Measurements from ENCODE around the gene WDR86. TPM values are rescaled to one million over a fixed set of nuclear protein-coding genes. Genes with fewer than 3 reads are reported as not detected.

WDR86 gene
- polyA plus RNA-seq, 2 of the 4 experiments (the other 2 are of a cell fraction) = 0.17 to 0.19 TPM

GRCh38 chr7:151394076-151395035, 15.5 kb downstream of the WDR86 start:
- Histone ChIP-seq H3K9me3 (no peaks in the 10 kb centered on the region), H3K4me3 (no peak overlapping the region), H3K4me2 (no peak overlapping the region), H3K27ac (no peak overlapping the region), H3K4me1 (0 out of 3 replicates have a peak, but pooled peaks cover 4% of the 10 kb centered on the region)
- 84% methylated on average over 31 of the region's 35 CpGs for WGBS (ENCODE audit: missing lambda C conversion rate)
- TF ChIP-seq ZNF302 (CRISPR knock-in tag; IDR thresholded peaks at IDR 0.05) = no peak
- TF ChIP-seq KDM1A (IDR thresholded peaks at IDR 0.05; ENCODE audit: low read depth) = no peak
- no peak for TF ChIP-seq POLR2AphosphoS2 (conservative IDR thresholded peaks at IDR 0.05; ENCODE audit: low read length)
- no peak for TF ChIP-seq RCOR1 (IDR thresholded peaks at IDR 0.05; ENCODE audit: low read depth, low read length)
- TF ChIP-seq HES2 (IDR thresholded peaks at IDR 0.05) = no peak
- no peak for TF ChIP-seq CBX2 (IDR thresholded peaks at IDR 0.05; ENCODE audit: borderline replicate concordance, low read depth)
- TF ChIP-seq, protein P1, sequence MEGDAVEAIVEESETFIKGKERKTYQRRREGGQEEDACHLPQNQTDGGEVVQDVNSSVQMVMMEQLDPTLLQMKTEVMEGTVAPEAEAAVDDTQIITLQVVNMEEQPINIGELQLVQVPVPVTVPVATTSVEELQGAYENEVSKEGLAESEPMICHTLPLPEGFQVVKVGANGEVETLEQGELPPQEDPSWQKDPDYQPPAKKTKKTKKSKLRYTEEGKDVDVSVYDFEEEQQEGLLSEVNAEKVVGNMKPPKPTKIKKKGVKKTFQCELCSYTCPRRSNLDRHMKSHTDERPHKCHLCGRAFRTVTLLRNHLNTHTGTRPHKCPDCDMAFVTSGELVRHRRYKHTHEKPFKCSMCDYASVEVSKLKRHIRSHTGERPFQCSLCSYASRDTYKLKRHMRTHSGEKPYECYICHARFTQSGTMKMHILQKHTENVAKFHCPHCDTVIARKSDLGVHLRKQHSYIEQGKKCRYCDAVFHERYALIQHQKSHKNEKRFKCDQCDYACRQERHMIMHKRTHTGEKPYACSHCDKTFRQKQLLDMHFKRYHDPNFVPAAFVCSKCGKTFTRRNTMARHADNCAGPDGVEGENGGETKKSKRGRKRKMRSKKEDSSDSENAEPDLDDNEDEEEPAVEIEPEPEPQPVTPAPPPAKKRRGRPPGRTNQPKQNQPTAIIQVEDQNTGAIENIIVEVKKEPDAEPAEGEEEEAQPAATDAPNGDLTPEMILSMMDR (IDR thresholded peaks at IDR 0.05) = no peak
- no peak for TF ChIP-seq PHF8 (IDR thresholded peaks at IDR 0.05; ENCODE audit: borderline replicate concordance, low read depth)
- no peak for TF ChIP-seq ZC3H11A (IDR thresholded peaks at IDR 0.05)
- TF ChIP-seq ESRRA (IDR thresholded peaks at IDR 0.05; ENCODE audit: borderline replicate concordance, low read length) = no peak
- no peak for TF ChIP-seq EHMT2 (IDR thresholded peaks at IDR 0.05; ENCODE audit: low read depth)
- FAIRE-seq (no peak), ATAC-seq (no peak), DNase-seq (ENCODE audit: low read depth in 1 of 2, low spot score in 1 of 2) (no peak)
- ChIA-PET CTCF (interaction anchor here (0.6 to 3.2 kb wide), 8 partner anchors 17 to 366 kb away, joined by 3 to 16 read pairs (median 4); no protein-coding TSS in a partner anchor), POLR2A (no interaction called here)

GRCh38 chr7:151393031-151393977, 16.5 kb downstream of the WDR86 start:
- ChIA-PET CTCF (interaction anchor here (0.7 to 2.6 kb wide), 6 partner anchors 9 to 367 kb away, joined by 3 to 10 read pairs (median 3); no protein-coding TSS in a partner anchor), POLR2A (no interaction called here)
- peak overlapping the region in 1 of 2 experiments; percentile 60; a peak in 1 of 6 replicates for H3K27ac ChIP-seq
- H3K9me3 ChIP-seq = no peaks in the 10 kb centered on the region
- no peak for DNase-seq (ENCODE audit: low read depth in 1 of 2, low spot score in 1 of 2)
- H3K4me1 ChIP-seq = 0 out of 3 replicates have a peak, but pooled peaks cover 4% of the 10 kb centered on the region
- TF ChIP-seq, protein P2, sequence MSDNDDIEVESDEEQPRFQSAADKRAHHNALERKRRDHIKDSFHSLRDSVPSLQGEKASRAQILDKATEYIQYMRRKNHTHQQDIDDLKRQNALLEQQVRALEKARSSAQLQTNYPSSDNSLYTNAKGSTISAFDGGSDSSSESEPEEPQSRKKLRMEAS (IDR thresholded peaks at IDR 0.05) = no peak
- TF ChIP-seq FOSL2 (IDR thresholded peaks at IDR 0.05) (no peak), FOSL2 (CRISPR knock-in tag; IDR thresholded peaks at IDR 0.05) (no peak), CHD4 (IDR thresholded peaks at IDR 0.05; ENCODE audit: borderline replicate concordance) (no peak), EHMT2 (IDR thresholded peaks at IDR 0.05; ENCODE audit: low read depth) (no peak)
- H3K4me2 ChIP-seq = no peak overlapping the region
- WGBS (ENCODE audit: missing lambda C conversion rate) = 73% methylated on average over 31 of the region's 31 CpGs
- no peak for ATAC-seq
- H3K4me3 ChIP-seq = no peak overlapping the region
- no peak for FAIRE-seq

DNA sequence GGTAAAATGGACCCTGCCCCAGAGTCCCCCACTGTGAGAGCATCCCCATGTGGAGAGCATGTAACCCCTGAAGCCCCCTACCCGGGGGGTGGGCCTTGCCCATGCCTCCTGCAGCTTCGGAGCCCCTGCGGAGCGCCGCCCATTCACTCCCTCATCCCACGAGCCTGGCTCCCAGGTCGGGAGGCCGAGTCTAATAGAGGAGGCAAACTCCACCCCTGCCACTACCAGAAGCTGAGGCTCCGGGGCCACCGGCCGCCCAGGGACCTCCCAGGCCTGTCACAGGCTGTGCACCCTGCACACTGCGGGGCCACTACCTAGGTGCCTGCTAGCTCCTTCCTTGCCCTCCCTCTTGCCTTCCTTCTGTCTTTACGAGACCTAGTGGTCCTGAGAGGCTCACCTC, 17.4 kb downstream of the WDR86 start:
- no peak for DNase-seq (ENCODE audit: low read depth in 1 of 2, low spot score in 1 of 2)
- FAIRE-seq = no peak
- peak overlapping the region in 1 of 2 experiments; percentile 60; a peak in 1 of 6 replicates for H3K27ac ChIP-seq
- H3K4me1 ChIP-seq = 0 out of 3 replicates have a peak, but pooled peaks cover 4% of the 10 kb centered on the region
- TF ChIP-seq RNF2 (IDR thresholded peaks at IDR 0.05; ENCODE audit: borderline replicate concordance, low read depth) (no peak), POLR2A (IDR thresholded peaks at IDR 0.05; ENCODE audit: low read length) (no peak), NR3C1 (IDR thresholded peaks at IDR 0.05) (no peak), CEBPB (IDR thresholded peaks at IDR 0.05) (no peak), RAD21 (conservative IDR thresholded peaks at IDR 0.05 in 1 of 2, IDR thresholded peaks at IDR 0.05 in 1 of 2) (no peak), ZNF302 (CRISPR knock-in tag; IDR thresholded peaks at IDR 0.05) (no peak), JUN (IDR thresholded peaks at IDR 0.05) (no peak), RARB (CRISPR knock-in tag; IDR thresholded peaks at IDR 0.05) (no peak), EHF (CRISPR knock-in tag; IDR thresholded peaks at IDR 0.05) (no peak)
- ATAC-seq = no peak
- no peak overlapping the region for H3K4me3 ChIP-seq
- no peak overlapping the region for H3K4me2 ChIP-seq
- no peaks in the 10 kb centered on the region for H3K9me3 ChIP-seq
- 68% methylated on average over 10 of the region's 13 CpGs for WGBS (ENCODE audit: missing lambda C conversion rate)
- CTCF ChIA-PET = interaction anchor here (2.0 to 2.6 kb wide), 2 partner anchors 24 to 56 kb away, joined by 9 to 10 read pairs; no protein-coding TSS in a partner anchor
- POLR2A ChIA-PET = no interaction called here

Measured in A549 (cell line).